PFSK-1 (cell line): ENCODE results near the gene SCUBE2.

ENCODE experiments used
- FOXP2 ChIP-seq: optimal IDR thresholded peaks from 2 replicates; pipeline ENCODE3; 2011; ENCODE audit warnings: borderline replicate concordance, control low read depth, inconsistent platforms; ENCODE audit not compliant: insufficient read depth; ENCODE audit errors: extremely low read length, extremely low read depth
- POLR2AphosphoS5 ChIP-seq: IDR thresholded peaks from 2 replicates; pipeline ENCODE4 v1.6.1; 2012; ENCODE audit warnings: low read depth, mild to moderate bottlenecking, control low read depth, low read length, moderate library complexity
- REST ChIP-seq, 2 experiments: IDR thresholded peaks; 2 replicates each; pipeline versions ENCODE4 v1.6.1 to v1.8.0; 2011 to 2012; ENCODE audit warnings: low read depth in 2 of 2, low read length in 2 of 2, control low read depth in 1 of 2, inconsistent platforms in 1 of 2, mild to moderate bottlenecking in 1 of 2, moderate library complexity in 1 of 2; ENCODE audit not compliant: insufficient read depth in 1 of 2
- SIN3A ChIP-seq: IDR thresholded peaks from 2 replicates; pipeline ENCODE4 v1.6.1; 2012; ENCODE audit warnings: mild to moderate bottlenecking, low read length, moderate library complexity, borderline replicate concordance; ENCODE audit not compliant: insufficient read depth
- TAF1 ChIP-seq: IDR thresholded peaks from 2 replicates; pipeline ENCODE4 v1.6.1; 2012; ENCODE audit warnings: low read length, control low read depth, borderline replicate concordance; ENCODE audit not compliant: insufficient read depth

SCUBE2 gene

GRCh38 chr11:9070749-9071491, 20.5 kb downstream of the SCUBE2 start:
- TF ChIP-seq SIN3A (no peak), REST (IDR thresholded peaks at IDR 0.05; ENCODE audit: insufficient read depth in 1 of 2, low read depth in 2 of 2, low read length in 2 of 2) (no peak), FOXP2 (no peak), POLR2AphosphoS5 (no peak), TAF1 (no peak)

- TF ChIP-seq TAF1 (no peak), POLR2AphosphoS5 (no peak), FOXP2 (no peak), REST (IDR thresholded peaks at IDR 0.05; ENCODE audit: insufficient read depth in 1 of 2, low read depth in 2 of 2, low read length in 2 of 2) (no peak), SIN3A (no peak)
Observed at GRCh38 chr11:9069862-9070470, 21.4 kb downstream of the SCUBE2 start.

- no peak for TF ChIP-seq FOXP2
- no peak for TF ChIP-seq POLR2AphosphoS5
- TF ChIP-seq SIN3A: no peak
- TF ChIP-seq REST (IDR thresholded peaks at IDR 0.05; ENCODE audit: insufficient read depth in 1 of 2, low read depth in 2 of 2, low read length in 2 of 2): no peak
Observed at GRCh38 chr11:9069256-9069655, 22.1 kb downstream of the SCUBE2 start.

GRCh38 chr11:9066433-9066925, 24.9 kb downstream of the SCUBE2 start:
- TF ChIP-seq POLR2AphosphoS5: no peak
- TF ChIP-seq FOXP2: no peak
- no peak for TF ChIP-seq SIN3A
- TF ChIP-seq TAF1: no peak
- TF ChIP-seq REST (IDR thresholded peaks at IDR 0.05; ENCODE audit: insufficient read depth in 1 of 2, low read depth in 2 of 2, low read length in 2 of 2): no peak
